HEK293 (cell line): ENCODE data around the gene XIAP.

Source experiments
- CTCF ChIA-PET: fragments of 350-600 bp; formaldehyde crosslinking; extraction: SDS; loops from one replicate; lab custom pipeline; 2021; ENCODE audit warnings: antibody characterized with exemption; lab: Yijun Ruan, JAX
- POLR2A ChIA-PET: fragments of 300-600 bp; formaldehyde crosslinking; extraction: SDS; loops from one replicate; lab custom pipeline; 2020; ENCODE audit warnings: antibody characterized with exemption, inconsistent platforms; lab: Yijun Ruan, JAX
- H3K27ac ChIP-seq: fragments of 200-500 bp; sonication (Bioruptor generic); 2 replicates; pipeline ENCODE4 v1.5.1; 2014; ENCODE audit warnings: low read depth, low read length, control low read depth, inconsistent platforms; ENCODE audit errors: extremely low read depth
- H3K36me3 ChIP-seq, 2 experiments: fragments of 200-500 bp in 1 of 2; sonication (Bioruptor generic) in 1 of 2; 1 replicate in 1 of 2; 2 replicates in 1 of 2; pipeline ENCODE4 v1.5.1; 2014 to 2017; ENCODE audit warnings: inconsistent platforms in 2 of 2, low read length in 2 of 2; ENCODE audit not compliant: control insufficient read depth in 2 of 2, insufficient read depth in 1 of 2
- H3K4me1 ChIP-seq: fragments of 200-500 bp; sonication (Bioruptor generic); 2 replicates; pipeline ENCODE4 v1.5.1; 2014; ENCODE audit warnings: mild to moderate bottlenecking, low read length, inconsistent platforms; ENCODE audit not compliant: control insufficient read depth, insufficient read depth
- H3K4me3 ChIP-seq: 2 replicates; pipeline ENCODE4 v1.5.1; 2011; ENCODE audit warnings: low read depth, mild to moderate bottlenecking, control low read depth, low read length, moderate library complexity
- H3K9me3 ChIP-seq: fragments of 200-500 bp; sonication (Bioruptor generic); 2 replicates; pipeline ENCODE4 v1.5.1; 2014; ENCODE audit warnings: low read depth, low read length, inconsistent platforms; ENCODE audit not compliant: control insufficient read depth, insufficient read depth
- EGR2 ChIP-seq: fragments of 450-650 bp; formaldehyde crosslinking; IDR thresholded peaks from 2 replicates; pipeline ENCODE4 v1.5.1; 2016; ENCODE audit warnings: low read depth, missing biosample characterization, missing genetic modification characterization
- FEZF1 ChIP-seq: fragments of 450-650 bp; formaldehyde crosslinking; IDR thresholded peaks from 2 replicates; pipeline ENCODE4 v1.5.1; 2016; ENCODE audit warnings: missing biosample characterization, missing genetic modification characterization
- PATZ1 ChIP-seq: fragments of 450-650 bp; formaldehyde crosslinking; IDR thresholded peaks from 2 replicates; pipeline ENCODE4 v1.5.1; 2016; ENCODE audit warnings: missing biosample characterization, missing genetic modification characterization
- REPIN1 ChIP-seq: fragments of 450-650 bp; formaldehyde crosslinking; IDR thresholded peaks from 2 replicates; pipeline ENCODE4 v1.5.1; 2017; ENCODE audit warnings: missing biosample characterization, missing genetic modification characterization, low read depth
- ZBTB20 ChIP-seq: fragments of 450-650 bp; formaldehyde crosslinking; IDR thresholded peaks from 2 replicates; pipeline ENCODE4 v1.5.1; 2016; ENCODE audit warnings: missing biosample characterization, missing genetic modification characterization
- ZBTB48 ChIP-seq: fragments of 450-650 bp; formaldehyde crosslinking; IDR thresholded peaks from 2 replicates; pipeline ENCODE4 v1.5.1; 2016; ENCODE audit warnings: missing biosample characterization, missing genetic modification characterization
- ZFP69B ChIP-seq: fragments of 450-650 bp; formaldehyde crosslinking; IDR thresholded peaks from 2 replicates; pipeline ENCODE4 v1.5.1; 2016; ENCODE audit warnings: missing biosample characterization, missing genetic modification characterization
- ZNF121 ChIP-seq: fragments of 450-650 bp; formaldehyde crosslinking; IDR thresholded peaks from 2 replicates; pipeline ENCODE4 v1.5.1; 2016; ENCODE audit warnings: missing biosample characterization, missing genetic modification characterization
- ZNF23 ChIP-seq: fragments of 450-650 bp; formaldehyde crosslinking; IDR thresholded peaks from 2 replicates; pipeline ENCODE4 v1.5.1; 2016; ENCODE audit warnings: missing biosample characterization, missing genetic modification characterization, borderline replicate concordance
- ZNF473 ChIP-seq: fragments of 450-650 bp; formaldehyde crosslinking; IDR thresholded peaks from 2 replicates; pipeline ENCODE4 v1.5.1; 2017; ENCODE audit warnings: missing biosample characterization, missing genetic modification characterization
- ZNF518A ChIP-seq: fragments of 450-650 bp; formaldehyde crosslinking; conservative IDR thresholded peaks from 2 replicates; pipeline ENCODE4 v1.5.1; 2016; ENCODE audit warnings: low read depth, missing biosample characterization, missing genetic modification characterization
- ZNF558 ChIP-seq: fragments of 450-650 bp; formaldehyde crosslinking; IDR thresholded peaks from 2 replicates; pipeline ENCODE4 v1.5.1; 2016; ENCODE audit warnings: missing biosample characterization, missing genetic modification characterization
- ZNF791 ChIP-seq: fragments of 450-650 bp; formaldehyde crosslinking; IDR thresholded peaks from 2 replicates; pipeline ENCODE4 v1.5.1; 2016; ENCODE audit warnings: missing biosample characterization, missing genetic modification characterization
- ZSCAN5A ChIP-seq: fragments of 450-650 bp; formaldehyde crosslinking; IDR thresholded peaks from 2 replicates; pipeline ENCODE4 v1.5.1; 2016; ENCODE audit warnings: missing biosample characterization, missing genetic modification characterization
- TF ChIP-seq, protein P1 (sequence below): fragments of 450-650 bp; formaldehyde crosslinking; IDR thresholded peaks from 2 replicates; pipeline ENCODE4 v1.5.1; 2017; ENCODE audit warnings: missing biosample characterization, missing genetic modification characterization
- TF ChIP-seq, protein P2 (sequence below): fragments of 450-650 bp; formaldehyde crosslinking; IDR thresholded peaks from 2 replicates; pipeline ENCODE4 v1.5.1; 2016; ENCODE audit warnings: missing biosample characterization, missing genetic modification characterization
- TF ChIP-seq, protein P3 (sequence below): fragments of 450-650 bp; formaldehyde crosslinking; IDR thresholded peaks from 2 replicates; pipeline ENCODE4 v1.5.1; 2016; ENCODE audit warnings: missing biosample characterization, missing genetic modification characterization

The XIAP gene

DNA sequence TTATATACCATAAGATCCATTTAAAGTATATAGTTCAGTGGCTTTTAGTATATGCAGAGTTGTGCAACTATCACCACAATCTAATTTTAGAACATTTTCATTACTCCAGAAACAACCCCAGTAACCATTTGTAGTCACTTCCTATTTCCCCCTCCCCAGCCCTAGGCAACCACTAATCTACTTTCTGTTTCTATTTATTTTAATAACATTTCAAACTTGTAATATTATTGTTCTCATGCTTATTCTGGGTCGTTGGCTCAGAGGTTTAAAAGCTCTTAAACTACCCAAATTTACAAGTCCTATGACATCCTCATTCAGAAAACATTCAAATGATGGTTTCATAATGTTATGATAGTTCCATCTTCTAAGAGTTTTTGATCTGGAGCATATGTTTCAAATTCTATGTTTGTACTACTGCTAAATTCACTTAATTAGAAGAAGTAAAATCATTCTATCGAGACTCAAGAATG, 18.4 kb downstream of the XIAP start:
- H3K4me3 ChIP-seq: no peak overlapping the region
- no peaks in the 10 kb centered on the region for H3K9me3 ChIP-seq
- no peak overlapping the region for H3K27ac ChIP-seq
- TF ChIP-seq, protein P1, sequence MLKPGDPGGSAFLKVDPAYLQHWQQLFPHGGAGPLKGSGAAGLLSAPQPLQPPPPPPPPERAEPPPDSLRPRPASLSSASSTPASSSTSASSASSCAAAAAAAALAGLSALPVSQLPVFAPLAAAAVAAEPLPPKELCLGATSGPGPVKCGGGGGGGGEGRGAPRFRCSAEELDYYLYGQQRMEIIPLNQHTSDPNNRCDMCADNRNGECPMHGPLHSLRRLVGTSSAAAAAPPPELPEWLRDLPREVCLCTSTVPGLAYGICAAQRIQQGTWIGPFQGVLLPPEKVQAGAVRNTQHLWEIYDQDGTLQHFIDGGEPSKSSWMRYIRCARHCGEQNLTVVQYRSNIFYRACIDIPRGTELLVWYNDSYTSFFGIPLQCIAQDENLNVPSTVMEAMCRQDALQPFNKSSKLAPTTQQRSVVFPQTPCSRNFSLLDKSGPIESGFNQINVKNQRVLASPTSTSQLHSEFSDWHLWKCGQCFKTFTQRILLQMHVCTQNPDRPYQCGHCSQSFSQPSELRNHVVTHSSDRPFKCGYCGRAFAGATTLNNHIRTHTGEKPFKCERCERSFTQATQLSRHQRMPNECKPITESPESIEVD (tag by site-specific recombination): 0 out of 2 replicates have a peak, but pooled peaks have one; percentile 27
- TF ChIP-seq, protein P2, sequence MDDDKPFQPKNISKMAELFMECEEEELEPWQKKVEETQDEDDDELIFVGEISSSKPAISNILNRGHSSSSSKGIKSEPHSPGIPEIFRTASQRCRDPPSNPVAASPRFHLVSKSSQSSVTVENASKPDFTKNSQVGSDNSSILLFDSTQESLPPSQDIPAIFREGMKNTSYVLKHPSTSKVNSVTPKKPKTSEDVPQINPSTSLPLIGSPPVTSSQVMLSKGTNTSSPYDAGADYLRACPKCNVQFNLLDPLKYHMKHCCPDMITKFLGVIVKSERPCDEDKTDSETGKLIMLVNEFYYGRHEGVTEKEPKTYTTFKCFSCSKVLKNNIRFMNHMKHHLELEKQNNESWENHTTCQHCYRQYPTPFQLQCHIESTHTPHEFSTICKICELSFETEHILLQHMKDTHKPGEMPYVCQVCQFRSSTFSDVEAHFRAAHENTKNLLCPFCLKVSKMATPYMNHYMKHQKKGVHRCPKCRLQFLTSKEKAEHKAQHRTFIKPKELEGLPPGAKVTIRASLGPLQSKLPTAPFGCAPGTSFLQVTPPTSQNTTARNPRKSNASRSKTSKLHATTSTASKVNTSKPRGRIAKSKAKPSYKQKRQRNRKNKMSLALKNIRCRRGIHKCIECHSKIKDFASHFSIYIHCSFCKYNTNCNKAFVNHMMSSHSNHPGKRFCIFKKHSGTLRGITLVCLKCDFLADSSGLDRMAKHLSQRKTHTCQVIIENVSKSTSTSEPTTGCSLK (tag by site-specific recombination): no peak
- TF ChIP-seq ZNF518A (tag by site-specific recombination): no peak
- no peak for TF ChIP-seq ZNF473 (tag by site-specific recombination)
- peaks cover 0 to 5% of the 10 kb centered on the region in 2 experiments; a peak in 1 of 3 replicates for H3K36me3 ChIP-seq
- ChIA-PET POLR2A (no interaction called here), CTCF (interaction anchor here (0.7 to 1.3 kb wide), 4 partner anchors 9 to 206 kb away, joined by 3 read pairs; no protein-coding TSS in a partner anchor)
- peaks cover 5% of the 10 kb centered on the region; the same call in 1 of the 2 replicates for H3K4me1 ChIP-seq

GRCh38 chrX:123881330-123881729, 21.5 kb downstream of the XIAP start:
- no peak overlapping the region for H3K27ac ChIP-seq
- POLR2A ChIA-PET: no interaction called here
- H3K9me3 ChIP-seq: no peaks in the 10 kb centered on the region
- peaks cover 2 to 8% of the 10 kb centered on the region in 2 experiments; a peak in 2 of 3 replicates for H3K36me3 ChIP-seq
- peaks cover 5% of the 10 kb centered on the region; the same call in 1 of the 2 replicates for H3K4me1 ChIP-seq
- CTCF ChIA-PET: interaction anchor here (0.6 to 1.6 kb wide), 5 partner anchors 9 to 431 kb away, joined by 3 to 4 read pairs (median 3); no protein-coding TSS in a partner anchor
- H3K4me3 ChIP-seq: no peak overlapping the region
- TF ChIP-seq ZSCAN5A (tag by site-specific recombination) (no peak), ZFP69B (tag by site-specific recombination) (no peak), ZNF23 (tag by site-specific recombination) (no peak), PATZ1 (tag by site-specific recombination) (no peak), ZNF558 (tag by site-specific recombination) (no peak), ZBTB48 (no peak), ZNF121 (no peak), ZBTB20 (tag by site-specific recombination) (no peak), ZNF791 (tag by site-specific recombination) (no peak), FEZF1 (tag by site-specific recombination) (peak; percentile 66), REPIN1 (tag by site-specific recombination) (no peak), EGR2 (no peak)
- TF ChIP-seq, protein P3, sequence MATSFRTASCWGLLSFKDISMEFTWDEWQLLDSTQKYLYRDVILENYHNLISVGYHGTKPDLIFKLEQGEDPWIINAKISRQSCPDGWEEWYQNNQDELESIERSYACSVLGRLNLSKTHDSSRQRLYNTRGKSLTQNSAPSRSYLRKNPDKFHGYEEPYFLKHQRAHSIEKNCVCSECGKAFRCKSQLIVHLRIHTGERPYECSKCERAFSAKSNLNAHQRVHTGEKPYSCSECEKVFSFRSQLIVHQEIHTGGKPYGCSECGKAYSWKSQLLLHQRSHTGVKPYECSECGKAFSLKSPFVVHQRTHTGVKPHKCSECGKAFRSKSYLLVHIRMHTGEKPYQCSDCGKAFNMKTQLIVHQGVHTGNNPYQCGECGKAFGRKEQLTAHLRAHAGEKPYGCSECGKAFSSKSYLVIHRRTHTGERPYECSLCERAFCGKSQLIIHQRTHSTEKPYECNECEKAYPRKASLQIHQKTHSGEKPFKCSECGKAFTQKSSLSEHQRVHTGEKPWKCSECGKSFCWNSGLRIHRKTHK: no peak
